ENCODE results near the gene IKBKE. TPM values are rescaled to one million over a fixed set of nuclear protein-coding genes. Genes with fewer than 3 reads are reported as not detected.
A peak's percentile ranks its signal among the peaks of the same experiment; 100 is the strongest.

Gene IKBKE
- total RNA-seq = 16.2 and 20.7 TPM in 2 replicates
- 17.8 and 17.9 TPM in 2 replicates for polyA plus RNA-seq
- polyA plus RNA-seq (2011; cell fraction: cytosol; rRNA removed) = 16.1 and 18.1 TPM in 2 replicates
- polyA plus RNA-seq (2011; cell fraction: nucleus; rRNA removed) = 45.7 and 46.0 TPM in 2 replicates
- polyA plus RNA-seq (2012) = 18.6 and 18.9 TPM in 2 replicates
- polyA minus RNA-seq = 26.2 and 29.4 TPM in 2 replicates
- 6.2 TPM for polyA minus RNA-seq (2011; cell fraction: cytosol; rRNA and poly(A)+ RNA removed)
- 25.1 and 26.3 TPM in 2 replicates for polyA minus RNA-seq (2011; cell fraction: nucleus; rRNA and poly(A)+ RNA removed)
- percentile 49 among the genes with signal in this experiment for Bru-seq, nascent RNA
- BruChase-seq, experiment 1, labeled RNA remaining after a 6-hour chase = percentile 50 among the genes with signal in this experiment
- percentile 54 among the genes with signal in this experiment for BruChase-seq, experiment 2, labeled RNA remaining after a 2-hour chase
- long read RNA-seq, transcript IKBKE-202 (5 exons, 678 nt) = minor isoform, 5 of 35 reads
- long read RNA-seq, transcript IKBKE-203 (22 exons, 3,221 nt) = major isoform, 11 of 35 reads
- long read RNA-seq, partial matches to known transcripts = 7 of 35 reads
- long read RNA-seq, other reads (novel, unspliced or antisense) = 11 of 35 reads

GRCh38 chr1:206469933-206470691, at the start of gene IKBKE:
Gene IKBKE (plus strand): TSS chr1:206470476. CDS start chr1:206473228, 2,752 bp downstream.
- Histone ChIP-seq H4K20me1 (replicated peaks; ENCODE audit: control insufficient read depth, extremely low read depth, insufficient read depth, low read length) (no peaks in the 10 kb centered on the region), H3K9me1 (replicated peaks; ENCODE audit: control insufficient read depth, extremely low read depth, insufficient read depth, low read length) (no peaks in the 10 kb centered on the region), H3K4me3 (replicated peaks in 1 of 3; ENCODE audit: insufficient read depth in 1 of 3, low read depth in 1 of 3, low read length in 3 of 3) (peak within 1 kb of the TSS; percentile 7 to 50 (median 47)), H3K9ac (replicated peaks; ENCODE audit: extremely low read depth, insufficient read depth, low read length) (peak within 1 kb of the TSS; percentile 48), H3K4me2 (ENCODE audit: insufficient read depth, low read length) (peak within 1 kb of the TSS; percentile 55), H3K27me3 (ENCODE audit: control insufficient read depth in 2 of 2, insufficient read depth in 2 of 2, low read length in 2 of 2) (peaks cover 0 to 1% of the 10 kb centered on the region in 2 experiments), H3K36me3 (ENCODE audit: control insufficient read depth in 2 of 2, extremely low read depth in 1 of 2, insufficient read depth in 2 of 2, low read length in 2 of 2) (peaks cover 0 to 3% of the 10 kb centered on the region in 2 experiments), H2AFZ (ENCODE audit: low read depth, low read length) (peak within 1 kb of the TSS; percentile 72), H3K27ac (ENCODE audit: insufficient read depth, low read depth, low read length) (peak within 1 kb of the TSS; percentile 58), H3K4me1 (ENCODE audit: control insufficient read depth, extremely low read depth, insufficient read depth, low read length) (peaks cover 27% of the 10 kb centered on the region), H3K9me3 (replicated peaks; ENCODE audit: control insufficient read depth, insufficient read depth, low read length) (no peaks in the 10 kb centered on the region), H3K79me2 (ENCODE audit: control insufficient read depth, insufficient read depth, low read length) (no peaks in the 10 kb centered on the region)
- peak; percentile 62 for DNase-seq (ENCODE audit: low read depth, low spot score)
- no TSS peak for BruUV-seq (replicated peaks)
- TF ChIP-seq FOS (IDR thresholded peaks at IDR 0.05; ENCODE audit: borderline replicate concordance, insufficient read depth, low read length) (no peak), POLR2A (IDR thresholded peaks at IDR 0.05; ENCODE audit: low read depth, low read length) (peak; percentile 38), CTCF (IDR thresholded peaks at IDR 0.05; ENCODE audit: extremely low read depth in 1 of 2, insufficient read depth in 1 of 2, low read depth in 1 of 2, low read length in 2 of 2) (peak; percentile 4 to 36), MYC (IDR thresholded peaks at IDR 0.05; ENCODE audit: low read depth, low read length) (no peak), MAX (IDR thresholded peaks at IDR 0.05; ENCODE audit: insufficient read depth, insufficient read length) (no peak), JUN (IDR thresholded peaks at IDR 0.05; ENCODE audit: borderline replicate concordance, insufficient read depth, insufficient read length, low read depth) (no peak), POLR2AphosphoS5 (IDR thresholded peaks at IDR 0.05; ENCODE audit: insufficient read depth, low read depth, low read length) (peak; percentile 37), EZH2 (IDR thresholded peaks at IDR 0.05; ENCODE audit: borderline replicate concordance, low read depth, low read length, severe bottlenecking) (no peak)
- CTCF ChIA-PET = interaction anchor here (0.6 to 5.0 kb wide), 10 partner anchors 9 to 885 kb away, joined by 3 to 56 read pairs (median 5); no protein-coding TSS in a partner anchor
- dilution Hi-C loops (cut with MboI; ENCODE audit: extremely low pct_ligation_motif_present, low sequenced_read_pairs) (no loop called here), intact Hi-C loops (cut with micrococcal nuclease) (no loop called here)
- POLR2A ChIA-PET = no interaction called here
- no peak for FAIRE-seq

Measured in endothelial cell of umbilical vein (primary cell).